HG03457 (cell line): ENCODE data around the gene SNAPC3.
A peak's percentile ranks its signal among the peaks of the same experiment; 100 is the strongest.

Experiments used
- ATAC-seq: cut with Tn5 transposase; IDR thresholded peaks from one replicate; pipeline ENCODE4 v1.9.1; 2021; ENCODE audit warnings: moderate number of reproducible peaks; ENCODE audit not compliant: unreplicated experiment

The SNAPC3 gene

DNA sequence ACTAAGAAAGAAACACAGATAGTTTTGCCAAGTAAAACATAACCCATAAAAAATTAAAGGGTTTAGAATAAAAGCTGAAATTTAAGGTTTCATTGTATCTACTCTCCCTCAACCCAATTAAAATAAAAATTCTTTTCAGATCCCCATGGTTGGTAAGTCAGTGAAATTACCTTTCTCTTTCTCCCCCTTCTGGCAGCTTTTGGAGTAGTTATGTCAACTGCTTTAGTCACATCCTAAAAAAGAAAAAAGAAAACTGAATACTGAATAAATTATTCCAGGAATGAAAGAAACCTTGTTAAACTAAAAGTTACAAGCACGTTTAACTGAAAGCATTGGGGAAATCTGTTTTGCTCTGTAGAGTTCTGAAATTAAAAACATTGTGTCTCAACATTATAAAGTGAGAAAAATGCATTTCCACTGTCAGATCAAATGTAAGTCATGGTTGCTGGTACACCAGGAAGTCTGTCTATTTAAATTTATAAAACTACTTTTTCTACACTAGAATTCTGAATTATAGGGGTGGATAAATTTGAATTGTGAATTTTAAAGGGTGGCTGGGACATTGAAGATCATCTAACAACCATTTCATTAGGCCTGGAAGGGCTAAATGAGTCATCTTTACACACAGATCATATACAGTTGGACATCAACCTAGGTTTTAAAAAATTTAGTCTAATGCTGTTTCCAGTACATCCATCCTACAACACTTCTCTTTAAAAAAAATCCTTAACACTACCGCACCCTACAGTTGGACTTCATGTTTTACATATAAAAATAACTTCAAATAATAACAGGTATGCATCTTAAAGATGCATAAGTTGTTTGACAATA is 63.4 kb downstream of the SNAPC3 start:
- ATAC-seq: no peak

GRCh38 chr9:15491950-15492349 is 69.3 kb downstream of the SNAPC3 start:
- ATAC-seq: no peak

DNA sequence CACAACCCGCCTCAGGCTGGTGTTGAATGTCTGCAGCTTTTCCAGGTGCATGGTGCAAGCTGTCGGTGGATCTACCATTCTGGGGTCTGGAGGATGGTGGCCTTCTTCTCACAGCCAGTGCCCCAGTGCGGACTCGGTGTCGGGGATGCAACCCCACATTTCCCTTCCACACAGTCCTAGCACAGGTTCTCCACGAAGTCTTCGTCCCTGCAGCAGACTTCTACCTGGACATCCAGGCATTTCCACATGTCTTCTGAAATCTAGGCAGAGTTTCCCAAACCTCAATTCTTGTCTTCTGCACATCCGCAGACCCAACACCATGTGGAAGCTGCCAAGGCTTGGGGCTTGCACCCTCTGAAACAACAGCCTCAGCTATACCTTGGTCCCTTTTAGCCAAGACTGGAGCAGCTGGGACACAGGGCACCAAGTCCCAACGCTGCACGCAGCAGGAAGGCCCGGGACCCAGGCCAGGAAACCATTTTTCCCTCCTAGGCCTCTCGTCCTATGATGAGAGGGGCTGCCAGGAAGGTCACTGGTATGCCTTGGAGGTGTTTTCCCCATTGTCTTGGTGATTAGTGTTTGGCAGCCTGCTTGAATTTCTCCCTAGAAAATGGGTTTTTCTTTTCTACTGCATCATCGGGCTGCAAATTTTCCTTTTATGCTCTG is 69.9 kb downstream of the SNAPC3 start:
- ATAC-seq: no peak

DNA sequence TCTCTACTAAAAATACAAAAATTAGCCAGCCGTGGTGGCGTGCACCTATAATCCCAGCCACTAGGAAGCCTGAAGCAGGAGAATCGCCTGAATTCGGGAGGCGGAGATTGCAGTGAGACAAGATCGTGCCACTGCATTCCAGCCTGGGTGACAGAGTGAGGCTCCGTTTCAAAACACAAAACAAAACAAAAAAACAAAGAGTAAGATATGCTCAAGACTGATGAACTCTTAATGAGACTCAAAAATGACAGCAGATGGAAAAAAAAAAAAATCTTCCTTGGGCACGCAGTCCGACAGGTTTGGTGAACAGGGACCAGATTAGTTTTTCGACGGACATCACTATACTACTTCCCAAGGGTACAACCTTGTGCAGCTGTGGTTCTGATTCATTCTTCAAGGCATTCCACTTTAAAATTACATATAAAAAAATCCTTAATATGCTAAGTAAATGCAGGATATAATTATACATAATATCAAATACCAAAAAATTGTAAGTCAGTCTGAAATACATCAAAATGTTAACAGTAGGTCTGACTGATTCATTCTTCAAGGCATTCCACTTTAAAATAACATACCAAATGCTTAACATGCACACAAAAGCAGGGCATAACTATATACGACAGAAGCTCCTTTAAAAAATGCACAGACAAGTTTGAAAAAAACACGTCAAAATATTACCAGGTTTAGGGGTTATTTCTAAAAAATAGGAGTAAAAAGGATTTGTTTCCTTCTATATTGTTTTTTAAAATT is 75.7 kb downstream of the SNAPC3 start:
- ATAC-seq: no peak

DNA sequence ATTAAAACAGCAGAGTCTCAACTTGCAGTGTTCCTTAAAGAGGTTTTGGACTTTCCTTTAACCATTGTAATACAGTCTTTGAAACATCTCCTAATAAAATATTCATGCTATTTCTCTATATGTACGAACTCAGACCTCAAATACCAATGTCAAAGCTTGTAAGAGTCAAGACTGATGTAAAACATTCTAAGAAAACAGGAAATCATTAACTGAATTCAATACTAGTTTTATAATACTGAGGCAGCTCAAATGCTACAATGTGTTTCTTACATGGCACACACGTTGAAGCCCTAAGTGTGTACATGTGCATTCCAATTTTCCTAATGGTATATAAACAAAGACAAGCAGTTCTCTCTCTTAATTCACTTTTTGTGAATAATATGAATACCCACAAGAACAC is 76.5 kb downstream of the SNAPC3 start:
- ATAC-seq: no peak

- no peak for ATAC-seq
Measured at GRCh38 chr9:15501179-15501578, 78.5 kb downstream of the SNAPC3 start.

- no peak for ATAC-seq
Measured at GRCh38 chr9:15501803-15502202, 79.1 kb downstream of the SNAPC3 start.

DNA sequence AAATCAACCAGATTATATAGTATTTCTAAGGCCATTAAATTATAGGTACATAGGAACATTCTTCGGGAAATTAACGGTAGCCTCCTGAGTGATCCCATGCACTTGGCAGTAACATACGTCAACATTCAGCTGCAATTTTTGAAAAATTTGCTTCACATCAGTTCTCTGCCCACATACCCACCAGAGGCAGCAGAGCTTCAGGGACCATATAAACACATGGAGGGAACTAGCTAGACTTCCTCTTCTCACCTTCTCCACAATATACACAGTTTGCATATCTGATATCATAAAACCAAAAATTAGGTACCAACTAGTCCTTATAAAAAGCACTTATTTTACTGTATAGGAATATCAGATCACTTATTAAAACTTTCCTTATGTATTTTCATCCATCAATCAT is 83.2 kb downstream of the SNAPC3 start:
- ATAC-seq: no peak

DNA sequence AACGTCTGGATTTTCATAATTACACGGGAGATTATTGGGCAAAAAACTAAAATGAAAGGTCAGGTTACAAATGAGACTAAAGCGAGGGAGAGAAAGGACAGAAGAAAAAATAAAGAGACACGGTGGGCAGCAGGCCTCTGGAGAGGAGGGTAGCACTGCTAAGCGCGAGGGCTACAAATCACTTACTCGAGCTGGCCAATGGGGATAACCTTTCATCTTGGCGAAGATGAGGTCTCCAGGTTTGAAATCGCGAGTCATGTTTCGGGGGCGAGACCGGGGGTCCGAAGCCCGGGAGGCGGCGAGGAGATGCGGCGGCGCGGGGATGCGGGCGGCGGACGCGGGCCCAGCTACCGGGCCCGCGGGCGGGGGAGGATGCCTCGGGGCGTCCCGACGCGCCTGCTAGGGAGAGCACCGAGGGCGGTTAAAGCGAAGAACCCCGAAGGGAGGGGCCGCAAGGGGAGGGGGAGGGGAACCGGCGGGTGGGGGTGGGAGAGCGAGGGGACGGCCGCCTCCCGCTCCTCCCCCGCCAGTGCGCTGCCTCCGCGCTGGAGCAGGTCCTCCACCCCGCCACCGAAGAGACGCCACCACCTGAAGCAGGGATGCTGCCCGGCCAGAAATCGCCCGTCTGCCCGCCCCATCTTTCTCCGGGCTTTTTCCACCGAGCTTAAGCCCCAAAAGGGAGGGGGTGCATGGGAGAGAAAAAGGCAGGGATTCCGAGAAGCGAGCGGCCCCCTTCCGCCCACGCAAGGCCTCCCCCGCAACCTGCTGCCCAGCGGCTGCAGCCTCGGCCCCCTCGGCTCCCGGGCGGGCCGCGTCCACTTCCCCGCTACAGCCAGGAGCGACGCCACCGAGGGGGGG is 87.5 kb downstream of the SNAPC3 start:
- peak; percentile 37 for ATAC-seq

GRCh38 chr9:15510789-15511575 is 88.3 kb downstream of the SNAPC3 start, which contains the start of gene PSIP1:
TSS of gene PSIP1 (minus strand) at chr9:15510970. CDS start at chr9:15510188, 782 bp downstream.
- peak; percentile 80 for ATAC-seq
